ENCODE data around the gene KAZN. TPM values are rescaled to one million over a fixed set of nuclear protein-coding genes. Genes with fewer than 3 reads are reported as not detected.

KAZN gene
- total RNA-seq, 2 donors from 2014 or later = 9.8 to 12.2 TPM

- intact Hi-C loops (cut with DNase I) = no loop called here
- Histone ChIP-seq H3K4me1 (no peaks in the 10 kb centered on the region), H3K9ac (ENCODE audit: low read depth in 2 of 2, low read length in 2 of 2) (no peak overlapping the region), H3K4me3 (no peak overlapping the region), H3K9me3 (no peaks in the 10 kb centered on the region), H3K27ac (no peak overlapping the region), H3K27me3 (no peaks in the 10 kb centered on the region), H3K36me3 (no peaks in the 10 kb centered on the region)
- DNase-seq = no peak
- TF ChIP-seq CTCF (IDR thresholded peaks at IDR 0.05) = no peak
These were observed 246.6 kb downstream of the KAZN start for GRCh38 chr1:14844923-14845617.

GRCh38 chr1:14845851-14846250 is 247.4 kb downstream of the KAZN start:
- Histone ChIP-seq H3K4me1 (no peaks in the 10 kb centered on the region), H3K27me3 (no peaks in the 10 kb centered on the region), H3K9ac (ENCODE audit: low read depth in 2 of 2, low read length in 2 of 2) (no peak overlapping the region), H3K27ac (no peak overlapping the region), H3K36me3 (no peaks in the 10 kb centered on the region), H3K4me3 (no peak overlapping the region), H3K9me3 (no peaks in the 10 kb centered on the region)
- no peak for DNase-seq
- no peak for TF ChIP-seq CTCF (IDR thresholded peaks at IDR 0.05)
- intact Hi-C loops (cut with DNase I) = no loop called here

- Histone ChIP-seq H3K9me3 (no peaks in the 10 kb centered on the region), H3K36me3 (no peaks in the 10 kb centered on the region), H3K27ac (no peak overlapping the region), H3K4me1 (no peaks in the 10 kb centered on the region), H3K27me3 (no peaks in the 10 kb centered on the region), H3K4me3 (no peak overlapping the region), H3K9ac (ENCODE audit: low read depth in 2 of 2, low read length in 2 of 2) (no peak overlapping the region)
- no peak for DNase-seq
- intact Hi-C loops (cut with DNase I) = no loop called here
- no peak for TF ChIP-seq CTCF (IDR thresholded peaks at IDR 0.05)
These were observed 248.2 kb downstream of the KAZN start for GRCh38 chr1:14846688-14847087.

- intact Hi-C loops (cut with DNase I) = no loop called here
- no peaks in the 10 kb centered on the region for H3K27me3 ChIP-seq
- no peak overlapping the region for H3K9ac ChIP-seq (ENCODE audit: low read depth in 2 of 2, low read length in 2 of 2)
- no peak for TF ChIP-seq CTCF (IDR thresholded peaks at IDR 0.05)
- no peaks in the 10 kb centered on the region for H3K4me1 ChIP-seq
- no peak for DNase-seq
- no peak overlapping the region for H3K4me3 ChIP-seq
- no peaks in the 10 kb centered on the region for H3K9me3 ChIP-seq
- no peaks in the 10 kb centered on the region for H3K36me3 ChIP-seq
- no peak overlapping the region for H3K27ac ChIP-seq
These were observed 249.7 kb downstream of the KAZN start for GRCh38 chr1:14848203-14848602.

GRCh38 chr1:14848625-14849024 is 250.1 kb downstream of the KAZN start:
- intact Hi-C loops (cut with DNase I) = no loop called here
- no peak for TF ChIP-seq CTCF (IDR thresholded peaks at IDR 0.05)
- H3K4me1 ChIP-seq = no peaks in the 10 kb centered on the region
- no peaks in the 10 kb centered on the region for H3K27me3 ChIP-seq
- H3K9ac ChIP-seq (ENCODE audit: low read depth in 2 of 2, low read length in 2 of 2) = no peak overlapping the region
- H3K27ac ChIP-seq = no peak overlapping the region
- no peak for DNase-seq
- H3K36me3 ChIP-seq = no peaks in the 10 kb centered on the region
- no peaks in the 10 kb centered on the region for H3K9me3 ChIP-seq
- no peak overlapping the region for H3K4me3 ChIP-seq

Measured in colonic mucosa (tissue), 4 donors.